Epithelial cell of proximal tubule (primary cell): ENCODE measurements around the gene RPRD1B. TPM values are rescaled to one million over a fixed set of nuclear protein-coding genes. Genes with fewer than 3 reads are reported as not detected.

Experiments
- DNase-seq: peaks from one replicate; pipeline ENCODE4 v3.0.0-alpha.2; 2011; ENCODE audit warnings: low read depth
- H3K4me3 ChIP-seq: 2 replicates; pipeline ENCODE4 v1.5.1; 2011; ENCODE audit warnings: low read depth, mild to moderate bottlenecking, low read length
- CTCF ChIP-seq: conservative IDR thresholded peaks from 2 replicates; pipeline ENCODE4 v1.5.1; 2012; ENCODE audit warnings: low read depth, mild to moderate bottlenecking, low read length
- total RNA-seq: library from RNA; depleted of rRNA; stranded (reverse); fragments of >200 nt; gene quantifications from 2 replicates; pipeline ENCODE4 v1.2.3, GENCODE V29; 2015

Gene RPRD1B
- total RNA-seq, 1 donor from 2014 or later, result 19.9 TPM

- no peak overlapping the region for H3K4me3 ChIP-seq
- no peak for TF ChIP-seq CTCF
- no peak for DNase-seq
These were observed 17.1 kb downstream of the RPRD1B start for GRCh38 chr20:38050686-38051085.

- H3K4me3 ChIP-seq, result no peak overlapping the region
- no peak for TF ChIP-seq CTCF
- no peak for DNase-seq
These were observed 19.3 kb downstream of the RPRD1B start for GRCh38 chr20:38052870-38053269.

- TF ChIP-seq CTCF, result no peak
- no peak overlapping the region for H3K4me3 ChIP-seq
- no peak for DNase-seq
These were observed 21.1 kb downstream of the RPRD1B start for GRCh38 chr20:38054647-38055046.

- TF ChIP-seq CTCF, result no peak
- no peak overlapping the region for H3K4me3 ChIP-seq
- no peak for DNase-seq
These were observed 21.7 kb downstream of the RPRD1B start for GRCh38 chr20:38055294-38055693.

DNA sequence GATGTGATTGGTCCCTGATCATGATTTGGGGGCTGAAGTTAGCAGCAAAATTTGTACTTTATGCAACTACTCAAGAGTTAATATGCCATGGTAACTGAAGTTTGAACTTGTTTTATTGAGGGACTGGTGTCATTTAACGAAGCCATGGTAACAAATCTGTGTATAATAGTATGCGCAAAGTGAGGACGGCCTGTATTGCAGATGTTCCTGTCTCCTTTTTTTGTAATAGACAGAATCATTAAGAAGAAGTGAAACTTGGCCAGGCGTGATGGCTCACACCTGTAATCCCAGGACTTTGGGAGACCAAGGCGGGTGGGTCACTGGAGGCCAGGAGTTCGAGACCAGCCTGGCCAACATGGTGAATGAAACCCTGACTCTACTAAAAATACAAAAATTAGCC is 22.3 kb downstream of the RPRD1B start:
- DNase-seq, result no peak
- no peak overlapping the region for H3K4me3 ChIP-seq
- no peak for TF ChIP-seq CTCF

- no peak for DNase-seq
- no peak overlapping the region for H3K4me3 ChIP-seq
- TF ChIP-seq CTCF, result peak; percentile 94
These were observed 23.9 kb downstream of the RPRD1B start for GRCh38 chr20:38057351-38057972.

GRCh38 chr20:38059832-38060231 is 26.3 kb downstream of the RPRD1B start:
- DNase-seq, result no peak
- no peak for TF ChIP-seq CTCF
- no peak overlapping the region for H3K4me3 ChIP-seq
